SK-N-SH (cell line): ENCODE measurements around the gene RBMX. TPM values are rescaled to one million over a fixed set of nuclear protein-coding genes. Genes with fewer than 3 reads are reported as not detected.

Experiments
- CTCF ChIA-PET: fragments of 300-600, 350-600 bp; formaldehyde crosslinking; extraction: SDS; loops from one replicate; lab custom pipeline; 2021; lab: Yijun Ruan, JAX
- POLR2A ChIA-PET: fragments of 350-600 bp; sonication (Branson Sonifier 250); formaldehyde crosslinking; extraction: SDS; loops from one replicate; lab custom pipeline; 2020; ENCODE audit warnings: antibody characterized with exemption, inconsistent platforms; lab: Yijun Ruan, JAX
- DNase-seq: peaks from one replicate; pipeline ENCODE4 v3.0.0; 2012
- H2AFZ ChIP-seq: fragments of 200-600 bp; sonication (generic); 2 replicates; pipeline ENCODE4 v1.8.1; 2016; ENCODE audit warnings: antibody characterized with exemption, mild to moderate bottlenecking, low read depth
- H3F3A ChIP-seq: fragments of 200-600 bp; sonication (generic); replicated peaks from 2 replicates; pipeline ENCODE3; 2016; ENCODE audit warnings: antibody characterized with exemption, mild to moderate bottlenecking; ENCODE audit not compliant: insufficient read depth
- H3K27ac ChIP-seq, 2 experiments: fragments of 200-500 bp in 1 of 2; fragments of 200-600 bp in 1 of 2; sonication (Bioruptor generic) in 1 of 2; sonication (generic), shearing (Covaris generic) in 1 of 2; 2 replicates each; pipeline versions ENCODE4 v1.5.1 to v1.6.1; 2014 to 2016; ENCODE audit warnings: low read depth in 2 of 2, inconsistent platforms in 1 of 2, low read length in 1 of 2, mild to moderate bottlenecking in 1 of 2, mixed read lengths in 1 of 2
- H3K27me3 ChIP-seq: fragments of 200-600 bp; sonication (generic), shearing (Covaris generic); 2 replicates; pipeline ENCODE4 v1.6.1; 2016; ENCODE audit warnings: mixed run types; ENCODE audit not compliant: insufficient read depth
- H3K36me3 ChIP-seq, 2 experiments: fragments of 200-500 bp in 1 of 2; fragments of 200-600 bp in 1 of 2; sonication (Bioruptor generic) in 1 of 2; sonication (generic) in 1 of 2; replicated peaks in 1 of 2; 2 replicates each; pipeline versions ENCODE3 to v1.5.1; 2014 to 2016; ENCODE audit warnings: low read length in 1 of 2, mild to moderate bottlenecking in 1 of 2; ENCODE audit not compliant: insufficient read depth in 2 of 2, control insufficient read depth in 1 of 2
- H3K4me1 ChIP-seq, 2 experiments: fragments of 200-500 bp in 1 of 2; fragments of 200-600 bp in 1 of 2; sonication (Bioruptor generic) in 1 of 2; sonication (generic), shearing (Covaris generic) in 1 of 2; 2 replicates each; pipeline versions ENCODE4 v1.5.1 to v1.6.1; 2014 to 2016; ENCODE audit warnings: low read depth in 1 of 2, low read length in 1 of 2, mixed run types in 1 of 2; ENCODE audit not compliant: insufficient read depth in 2 of 2, control insufficient read depth in 1 of 2
- H3K4me2 ChIP-seq: fragments of 200-600 bp; sonication (generic), shearing (Covaris generic); 2 replicates; pipeline ENCODE4 v1.6.1; 2017; ENCODE audit warnings: mixed run types
- H3K4me3 ChIP-seq, 2 experiments: fragments of 200-500 bp in 1 of 2; fragments of 200-600 bp in 1 of 2; sonication (Bioruptor generic) in 1 of 2; sonication (generic), shearing (Covaris generic) in 1 of 2; 2 replicates each; pipeline versions ENCODE4 v1.5.1 to v1.8.1; 2014 to 2016; ENCODE audit warnings: low read depth in 2 of 2, inconsistent platforms in 1 of 2, low read length in 1 of 2, mild to moderate bottlenecking in 1 of 2, mixed read lengths in 1 of 2, moderate library complexity in 1 of 2
- H3K79me2 ChIP-seq: fragments of 200-600 bp; sonication (generic); 2 replicates; pipeline ENCODE4 v1.8.1; 2017; ENCODE audit warnings: mild to moderate bottlenecking; ENCODE audit not compliant: insufficient read depth
- H3K9ac ChIP-seq: fragments of 200-600 bp; sonication (generic); 2 replicates; pipeline ENCODE4 v1.6.1; 2017; ENCODE audit warnings: mixed run types
- H3K9me2 ChIP-seq: fragments of 200-600 bp; sonication (generic); 2 replicates; pipeline ENCODE4 v1.6.1; 2017; ENCODE audit warnings: mixed run types
- H3K9me3 ChIP-seq: fragments of 200-600 bp; sonication (generic); 2 replicates; pipeline ENCODE4 v1.6.1; 2017; ENCODE audit warnings: mixed run types, mild to moderate bottlenecking, moderate library complexity
- H4K20me1 ChIP-seq: fragments of 200-600 bp; sonication (generic); 2 replicates; pipeline ENCODE4 v1.6.1; 2017; ENCODE audit warnings: mild to moderate bottlenecking, mixed run types; ENCODE audit not compliant: insufficient read depth
- GATA2 ChIP-seq: sonication (generic); formaldehyde crosslinking; IDR thresholded peaks from 2 replicates; pipeline ENCODE4 v1.5.0; 2020; ENCODE audit warnings: mild to moderate bottlenecking, missing genetic modification reagents
- JUND ChIP-seq: IDR thresholded peaks from 2 replicates; pipeline ENCODE4 v1.4.0; 2012
- MAX ChIP-seq: IDR thresholded peaks from 2 replicates; pipeline ENCODE4 v1.4.0; 2012; ENCODE audit warnings: low read depth
- MXI1 ChIP-seq: IDR thresholded peaks from 2 replicates; pipeline ENCODE4 v1.6.1; 2012; ENCODE audit warnings: mild to moderate bottlenecking, low read depth, low read length, improper control_type of control experiment
- NRF1 ChIP-seq: IDR thresholded peaks from 2 replicates; pipeline ENCODE4 v1.6.1; 2012; ENCODE audit warnings: low read depth, mild to moderate bottlenecking, low read length
- PBX3 ChIP-seq: IDR thresholded peaks from 2 replicates; pipeline ENCODE4; 2012
- REST ChIP-seq: IDR thresholded peaks from 2 replicates; pipeline ENCODE4 v1.6.1; 2012; ENCODE audit warnings: mild to moderate bottlenecking, low read depth, low read length, moderate library complexity
- RXRA ChIP-seq: IDR thresholded peaks from 2 replicates; pipeline ENCODE4 v1.4.0; 2012; ENCODE audit warnings: low read depth, mild to moderate bottlenecking, borderline replicate concordance
- YY1 ChIP-seq: IDR thresholded peaks from 2 replicates; pipeline ENCODE4 v1.4.0; 2012; ENCODE audit warnings: low read depth, mild to moderate bottlenecking
- WGBS: methylation state at CpG from one replicate; pipeline ENCODE4 v1.1.6; 2017; ENCODE audit warnings: low lambda C conversion rate; 5-methylcytosine and 5-hydroxymethylcytosine counted together
- polyA plus RNA-seq, 3 experiments: library from polyadenylated mRNA; depleted of rRNA; stranded (reverse); fragments of >200 nt; gene quantifications; 2 replicates each; pipeline ENCODE4 v1.2.3, GENCODE V29; 2012
- TF ChIP-seq, protein P1 (sequence below): fragments of 200-600 bp; sonication (generic); IDR thresholded peaks from 2 replicates; pipeline ENCODE4 v1.6.1; 2017; ENCODE audit warnings: antibody characterized with exemption, mild to moderate bottlenecking, moderate library complexity

RBMX gene
- polyA plus RNA-seq, 1 of the 3 experiments (the other 2 are of a cell fraction), result 131 TPM

- Histone ChIP-seq H3K9me2 (no peaks in the 10 kb centered on the region), H3K4me1 (peaks cover 0 to 4% of the 10 kb centered on the region in 2 experiments; a peak in 1 of 4 replicates), H2AFZ (peak overlapping the region; percentile 80), H3K4me3 (peak overlapping the region; percentile 56 to 87), H3K36me3 (no peaks in the 10 kb centered on the region), H3K9ac (peak overlapping the region; percentile 88), H3K27me3 (no peaks in the 10 kb centered on the region; the same call in 1 of the 2 replicates), H3K9me3 (no peaks in the 10 kb centered on the region), H3F3A (peaks cover 7% of the 10 kb centered on the region), H3K27ac (peak overlapping the region; percentile 67 to 84), H3K79me2 (no peaks in the 10 kb centered on the region), H4K20me1 (no peaks in the 10 kb centered on the region), H3K4me2 (peak overlapping the region; percentile 99)
- TF ChIP-seq, protein P1, sequence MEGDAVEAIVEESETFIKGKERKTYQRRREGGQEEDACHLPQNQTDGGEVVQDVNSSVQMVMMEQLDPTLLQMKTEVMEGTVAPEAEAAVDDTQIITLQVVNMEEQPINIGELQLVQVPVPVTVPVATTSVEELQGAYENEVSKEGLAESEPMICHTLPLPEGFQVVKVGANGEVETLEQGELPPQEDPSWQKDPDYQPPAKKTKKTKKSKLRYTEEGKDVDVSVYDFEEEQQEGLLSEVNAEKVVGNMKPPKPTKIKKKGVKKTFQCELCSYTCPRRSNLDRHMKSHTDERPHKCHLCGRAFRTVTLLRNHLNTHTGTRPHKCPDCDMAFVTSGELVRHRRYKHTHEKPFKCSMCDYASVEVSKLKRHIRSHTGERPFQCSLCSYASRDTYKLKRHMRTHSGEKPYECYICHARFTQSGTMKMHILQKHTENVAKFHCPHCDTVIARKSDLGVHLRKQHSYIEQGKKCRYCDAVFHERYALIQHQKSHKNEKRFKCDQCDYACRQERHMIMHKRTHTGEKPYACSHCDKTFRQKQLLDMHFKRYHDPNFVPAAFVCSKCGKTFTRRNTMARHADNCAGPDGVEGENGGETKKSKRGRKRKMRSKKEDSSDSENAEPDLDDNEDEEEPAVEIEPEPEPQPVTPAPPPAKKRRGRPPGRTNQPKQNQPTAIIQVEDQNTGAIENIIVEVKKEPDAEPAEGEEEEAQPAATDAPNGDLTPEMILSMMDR, result 0 out of 2 replicates have a peak, but pooled peaks have one; percentile 8
- TF ChIP-seq YY1 (peak; percentile 84; the same call in 1 of the 2 replicates), GATA2 (CRISPR knock-in tag) (no peak), PBX3 (no peak), JUND (no peak), RXRA (no peak), MXI1 (peak; percentile 69), MAX (no peak; the same call in 1 of the 2 replicates), NRF1 (peak; percentile 78), REST (no peak)
- 3% methylated on average over 19 of the region's 47 CpGs for whole genome bisulfite sequencing
- peak; percentile 93 for DNase-seq
- POLR2A ChIA-PET, result interaction anchor here (1.0 to 1.9 kb wide), 2 partner anchors 29 to 42 kb away, joined by 4 to 11 read pairs; partner anchors contain the start of gene RBMX
- CTCF ChIA-PET, result no interaction called here
Observed at GRCh38 chrX:136909119-136909705, 28.7 kb upstream of the RBMX start.
